ENCODE measurements around the gene LCN15.
"Not testable (repeated sequence)": the region's sequence is repeated elsewhere in the genome, so short reads cannot be mapped to it uniquely, and the experiment has no call there.

The LCN15 gene

DNA sequence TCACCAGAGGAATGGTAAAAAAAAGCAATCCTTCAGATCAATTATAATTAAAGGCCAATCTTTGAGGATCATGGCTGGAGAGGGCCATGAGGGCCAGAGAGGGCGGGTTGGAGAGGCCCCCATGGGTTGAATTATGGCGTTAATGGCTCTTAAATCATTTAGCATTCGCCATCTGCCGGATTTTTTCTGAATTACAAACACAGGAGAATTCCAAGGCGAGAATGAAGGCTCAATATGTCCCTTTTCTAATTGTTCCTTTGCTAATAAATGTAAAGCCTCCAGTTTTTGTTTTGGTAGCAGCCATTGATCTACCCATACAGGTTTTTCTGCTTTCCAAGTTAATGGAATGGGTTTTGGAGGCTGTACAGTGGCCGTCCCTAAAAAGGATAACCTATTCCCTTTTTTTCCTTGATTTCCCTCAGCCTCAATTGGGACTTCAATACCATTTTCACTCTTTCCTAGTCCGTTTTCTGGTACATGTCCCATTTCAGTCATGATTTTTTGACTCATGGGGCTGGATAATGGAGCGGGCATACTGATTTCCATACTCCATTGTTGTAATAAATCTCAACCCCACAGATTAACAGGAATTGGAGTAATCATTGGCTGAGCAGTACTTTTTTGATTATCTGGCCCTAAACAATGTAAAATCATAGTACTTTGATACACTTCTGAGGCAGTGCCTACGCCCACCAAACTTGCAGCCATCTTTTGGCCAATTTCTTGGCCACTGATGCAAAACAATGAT is 20.1 kb upstream of the LCN15 start:
- H3K4me3 ChIP-seq (ENCODE audit: low read length) = no peak overlapping the region
- H3K4me1 ChIP-seq (ENCODE audit: control insufficient read depth, insufficient read depth, low read length) = no peaks in the 10 kb centered on the region
- H3K4me2 ChIP-seq (ENCODE audit: low read length) = no peak overlapping the region
- no peaks in the 10 kb centered on the region for H3K9me3 ChIP-seq (replicated peaks; ENCODE audit: low read length)
- H3K36me3 ChIP-seq (ENCODE audit: insufficient read depth, low read length) = no peaks in the 10 kb centered on the region
- no peak overlapping the region for H3K9ac ChIP-seq (ENCODE audit: low read depth, low read length)
- H3K27me3 ChIP-seq (ENCODE audit: control insufficient read depth, insufficient read depth, low read length) = peaks cover 29% of the 10 kb centered on the region

DNA sequence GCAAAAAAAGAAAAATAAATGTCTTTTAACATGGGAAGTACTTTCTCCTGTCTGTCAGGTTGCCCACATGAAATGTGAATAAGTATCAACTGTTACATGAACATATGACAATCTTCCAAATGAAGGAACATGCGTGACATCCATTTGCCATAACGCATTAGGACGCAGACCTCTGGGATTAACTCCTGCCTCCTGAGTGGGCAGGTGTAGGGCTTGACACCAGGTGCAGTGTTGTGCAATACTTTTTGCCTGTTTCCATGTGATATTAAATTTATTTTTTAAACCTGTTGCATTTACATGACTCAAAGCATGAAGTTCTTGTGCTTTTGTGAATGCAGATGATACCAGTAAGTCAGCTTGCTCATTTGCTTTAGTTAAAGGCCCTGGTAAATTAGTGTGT is 18.1 kb upstream of the LCN15 start:
- no peaks in the 10 kb centered on the region for H3K9me3 ChIP-seq (replicated peaks; ENCODE audit: low read length)
- H3K9ac ChIP-seq (ENCODE audit: low read depth, low read length) = no peak overlapping the region

DNA sequence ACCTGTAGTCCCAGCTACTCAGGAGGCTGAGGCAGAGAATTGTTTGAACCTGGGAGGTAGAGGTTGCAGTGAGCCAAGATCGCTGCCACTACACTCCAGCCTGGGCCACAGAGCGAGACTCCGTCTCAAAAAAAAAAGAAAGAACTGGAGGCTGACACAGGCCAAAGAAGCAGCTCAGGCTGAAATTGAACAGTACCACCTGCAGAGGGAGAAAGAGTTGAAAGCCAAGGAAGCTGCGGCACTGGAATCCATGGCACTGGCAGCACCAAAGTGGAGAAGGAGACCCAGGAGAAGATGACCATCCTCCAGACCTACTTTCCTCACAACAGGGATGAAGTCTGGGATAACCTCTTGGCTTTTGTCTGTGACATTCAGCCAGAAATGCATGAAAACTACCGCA is 15.5 kb upstream of the LCN15 start:
- no peaks in the 10 kb centered on the region for H3K36me3 ChIP-seq (ENCODE audit: insufficient read depth, low read length)
- H3K9me3 ChIP-seq (replicated peaks; ENCODE audit: low read length) = no peaks in the 10 kb centered on the region
- peaks cover 47% of the 10 kb centered on the region for H3K27me3 ChIP-seq (ENCODE audit: control insufficient read depth, insufficient read depth, low read length)
- H3K9ac ChIP-seq (ENCODE audit: low read depth, low read length) = no peak overlapping the region
- H3K4me1 ChIP-seq (ENCODE audit: control insufficient read depth, insufficient read depth, low read length) = no peaks in the 10 kb centered on the region
- no peak overlapping the region for H3K4me3 ChIP-seq (ENCODE audit: low read length)
- no peak overlapping the region for H3K4me2 ChIP-seq (ENCODE audit: low read length)

More for the DNA sequence above, 18.1 kb upstream of the LCN15 start:
- H3K27me3 ChIP-seq (ENCODE audit: control insufficient read depth, insufficient read depth, low read length) = peaks cover 48% of the 10 kb centered on the region
- H3K4me2 ChIP-seq (ENCODE audit: low read length) = no peak overlapping the region
- H3K4me3 ChIP-seq (ENCODE audit: low read length) = no peak overlapping the region
- H3K4me1 ChIP-seq (ENCODE audit: control insufficient read depth, insufficient read depth, low read length) = no peaks in the 10 kb centered on the region
- no peaks in the 10 kb centered on the region for H3K36me3 ChIP-seq (ENCODE audit: insufficient read depth, low read length)

DNA sequence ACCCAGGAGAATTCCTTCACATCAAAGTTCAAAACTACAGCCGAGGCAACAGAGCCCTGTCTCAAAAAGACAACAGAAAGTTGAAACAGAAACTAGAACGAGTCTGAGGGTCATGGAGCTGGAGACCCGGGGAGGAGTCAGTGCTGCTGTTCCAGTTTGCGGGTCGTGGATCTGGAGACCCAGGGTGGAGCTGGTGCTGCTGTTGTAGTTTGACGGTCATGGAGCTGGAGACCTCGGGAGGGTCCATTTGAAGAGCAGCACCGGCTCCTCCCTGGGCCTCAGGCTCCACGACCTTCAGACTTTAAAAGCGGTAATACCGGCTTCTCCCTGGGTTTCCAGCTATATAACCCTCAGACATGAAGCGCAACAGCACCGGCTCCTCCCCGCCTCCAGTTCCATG is 13.0 kb upstream of the LCN15 start:
- no peak overlapping the region for H3K9ac ChIP-seq (ENCODE audit: low read depth, low read length)
- no peaks in the 10 kb centered on the region for H3K36me3 ChIP-seq (ENCODE audit: insufficient read depth, low read length)
- H3K4me3 ChIP-seq (ENCODE audit: low read length) = no peak overlapping the region
- peaks cover 45% of the 10 kb centered on the region for H3K27me3 ChIP-seq (ENCODE audit: control insufficient read depth, insufficient read depth, low read length)
- H3K9me3 ChIP-seq (replicated peaks; ENCODE audit: low read length) = peaks cover 2% of the 10 kb centered on the region
- H3K4me2 ChIP-seq (ENCODE audit: low read length) = no peak overlapping the region
- H3K4me1 ChIP-seq (ENCODE audit: control insufficient read depth, insufficient read depth, low read length) = no peaks in the 10 kb centered on the region

DNA sequence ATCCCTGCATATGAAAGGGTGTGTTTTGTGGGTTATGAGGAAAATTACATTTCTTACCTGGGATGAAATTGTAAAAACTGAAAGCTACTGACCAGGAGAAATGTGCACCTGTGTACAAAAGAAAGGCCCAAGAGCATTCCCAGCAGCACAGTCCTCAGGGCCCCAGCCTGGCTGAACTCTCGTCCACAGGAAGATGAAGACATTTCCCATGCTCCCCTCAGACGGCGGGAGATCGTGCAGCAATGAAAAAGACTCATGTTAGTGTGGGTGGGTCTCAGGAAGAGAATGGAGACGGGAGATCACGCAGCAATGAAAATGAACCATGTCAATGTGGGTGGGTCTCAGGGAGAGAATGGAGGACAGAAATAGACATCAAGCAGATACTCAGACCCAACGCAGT is 12.6 kb upstream of the LCN15 start:
- Histone ChIP-seq H3K9me3 (replicated peaks; ENCODE audit: low read length) (peaks cover 2% of the 10 kb centered on the region), H3K4me2 (ENCODE audit: low read length) (no peak overlapping the region), H3K27me3 (ENCODE audit: control insufficient read depth, insufficient read depth, low read length) (peaks cover 46% of the 10 kb centered on the region), H3K9ac (ENCODE audit: low read depth, low read length) (no peak overlapping the region), H3K4me3 (ENCODE audit: low read length) (no peak overlapping the region), H3K4me1 (ENCODE audit: control insufficient read depth, insufficient read depth, low read length) (no peaks in the 10 kb centered on the region), H3K36me3 (ENCODE audit: insufficient read depth, low read length) (no peaks in the 10 kb centered on the region)

DNA sequence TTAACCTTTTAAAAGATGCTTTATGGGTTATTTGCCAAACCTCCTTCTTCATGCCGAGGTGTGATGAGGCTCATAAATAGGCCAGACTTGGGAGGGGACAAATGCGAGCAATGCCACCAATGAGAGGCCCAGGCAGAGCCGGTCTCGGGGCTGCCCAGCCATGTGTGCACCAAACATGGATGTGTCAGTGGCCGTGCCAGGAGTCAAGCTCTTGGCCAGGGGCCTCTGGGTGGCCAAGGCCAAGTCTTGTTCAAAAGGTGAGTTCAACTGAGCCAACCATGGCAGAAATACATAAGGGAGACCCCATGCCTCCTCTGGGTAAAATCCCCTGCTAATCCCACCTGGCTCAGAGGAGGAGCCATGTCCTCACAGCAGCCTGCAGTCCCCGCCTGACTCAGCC is 10.9 kb upstream of the LCN15 start:
- Histone ChIP-seq H3K9ac (ENCODE audit: low read depth, low read length) (no peak overlapping the region), H3K4me3 (ENCODE audit: low read length) (no peak overlapping the region), H3K9me3 (replicated peaks; ENCODE audit: low read length) (peaks cover 2% of the 10 kb centered on the region), H3K27me3 (ENCODE audit: control insufficient read depth, insufficient read depth, low read length) (peaks cover 43% of the 10 kb centered on the region), H3K4me2 (ENCODE audit: low read length) (no peak overlapping the region), H3K4me1 (ENCODE audit: control insufficient read depth, insufficient read depth, low read length) (no peaks in the 10 kb centered on the region), H3K36me3 (ENCODE audit: insufficient read depth, low read length) (no peaks in the 10 kb centered on the region)

DNA sequence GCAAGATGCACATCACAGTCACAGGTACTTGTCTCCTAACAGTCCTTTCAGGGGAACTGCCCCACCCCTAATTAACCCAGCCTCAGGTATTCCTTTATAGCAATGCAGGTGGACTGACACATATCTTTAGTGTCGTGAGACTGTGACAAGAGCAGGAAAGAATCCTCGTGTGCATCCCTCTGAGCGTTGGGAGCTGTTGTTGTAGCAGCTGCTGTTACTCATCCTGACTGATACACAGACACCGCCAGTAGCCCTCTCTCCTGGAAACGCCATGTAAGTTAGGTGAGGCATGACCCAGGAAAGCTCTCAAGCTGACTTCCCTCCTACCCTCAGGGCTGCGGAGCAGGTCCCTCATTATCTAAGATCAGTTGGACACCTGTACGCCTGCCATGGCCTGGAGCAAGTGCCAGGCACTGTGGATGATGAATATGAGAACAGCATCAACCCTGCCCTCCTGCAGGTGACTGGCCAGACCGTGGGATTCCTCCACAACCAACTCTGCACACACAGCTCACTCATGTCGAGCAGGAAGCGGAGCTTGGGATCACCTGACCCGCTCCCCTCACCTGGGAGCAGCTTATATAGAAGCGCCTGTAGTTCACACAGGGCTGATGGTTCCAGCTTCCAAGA is 10.2 kb upstream of the LCN15 start:
- no peak overlapping the region for H3K9ac ChIP-seq (ENCODE audit: low read depth, low read length)
- no peaks in the 10 kb centered on the region for H3K4me1 ChIP-seq (ENCODE audit: control insufficient read depth, insufficient read depth, low read length)
- H3K9me3 ChIP-seq (replicated peaks; ENCODE audit: low read length) = peaks cover 2% of the 10 kb centered on the region
- no peak overlapping the region for H3K4me2 ChIP-seq (ENCODE audit: low read length)
- H3K36me3 ChIP-seq (ENCODE audit: insufficient read depth, low read length) = no peaks in the 10 kb centered on the region
- peaks cover 36% of the 10 kb centered on the region for H3K27me3 ChIP-seq (ENCODE audit: control insufficient read depth, insufficient read depth, low read length)
- H3K4me3 ChIP-seq (ENCODE audit: low read length) = no peak overlapping the region

DNA sequence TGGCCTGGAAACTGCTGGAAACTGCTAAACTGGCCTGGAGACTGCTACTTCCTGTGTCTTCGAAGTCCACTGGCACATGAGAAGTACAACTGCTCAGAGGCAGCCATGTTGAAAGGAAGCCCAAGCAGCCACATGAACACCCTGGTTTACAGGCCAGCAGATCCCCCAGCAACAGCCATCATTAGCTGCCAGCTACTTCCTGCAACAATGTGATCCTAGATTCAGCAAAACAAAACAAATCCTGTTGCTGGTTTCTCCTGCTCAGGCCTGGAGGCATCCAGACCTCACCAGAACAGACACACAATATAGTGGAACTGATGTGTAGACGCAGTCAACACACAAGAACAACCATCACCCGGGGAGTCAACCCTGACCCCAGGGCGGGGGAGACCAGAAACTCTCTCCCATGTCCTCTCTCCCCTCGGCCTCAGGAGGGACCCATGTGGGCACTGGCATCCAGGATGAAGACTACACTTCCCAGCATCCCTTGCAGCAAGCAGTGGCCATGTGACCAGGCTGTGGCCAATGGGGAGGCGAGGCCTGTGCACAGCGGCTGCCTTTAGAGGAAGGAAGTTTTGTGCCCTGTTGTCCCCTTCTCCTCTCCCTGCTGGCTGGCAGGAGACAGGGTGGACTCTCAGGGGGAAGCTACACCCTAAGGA is 9.2 kb upstream of the LCN15 start:
- H3K27me3 ChIP-seq (ENCODE audit: control insufficient read depth, insufficient read depth, low read length) = peaks cover 26% of the 10 kb centered on the region
- no peaks in the 10 kb centered on the region for H3K4me1 ChIP-seq (ENCODE audit: control insufficient read depth, insufficient read depth, low read length)
- no peak overlapping the region for H3K4me2 ChIP-seq (ENCODE audit: low read length)

DNA sequence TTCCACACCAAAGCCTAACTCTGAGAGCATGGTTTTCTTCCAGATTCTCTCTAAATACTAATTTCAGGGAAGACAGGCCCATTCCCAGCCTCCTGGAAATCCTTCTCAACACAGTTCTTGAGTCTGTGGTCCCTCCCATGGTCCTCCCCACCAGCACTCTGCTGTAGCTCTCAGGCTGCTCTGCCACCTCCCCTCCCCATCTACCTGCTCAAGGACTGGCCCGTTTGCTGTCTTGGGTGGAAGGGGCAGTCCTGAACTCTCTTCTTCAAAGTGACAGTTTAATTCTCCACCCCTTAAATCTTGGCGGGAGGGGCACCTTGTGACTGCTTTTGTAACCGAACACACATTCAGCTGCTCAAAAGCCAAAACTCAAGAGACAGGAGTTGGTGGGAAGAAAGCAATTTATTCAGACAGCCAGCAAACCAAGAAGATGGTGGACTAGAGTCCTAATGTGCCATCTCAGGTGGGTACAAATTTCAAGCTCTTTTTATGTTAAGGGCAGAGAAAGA is 7.6 kb upstream of the LCN15 start:
- Histone ChIP-seq H3K9ac (ENCODE audit: low read depth, low read length) (no peak overlapping the region), H3K4me2 (ENCODE audit: low read length) (no peak overlapping the region), H3K4me1 (ENCODE audit: control insufficient read depth, insufficient read depth, low read length) (no peaks in the 10 kb centered on the region), H3K9me3 (replicated peaks; ENCODE audit: low read length) (peaks cover 2% of the 10 kb centered on the region), H3K36me3 (ENCODE audit: insufficient read depth, low read length) (no peaks in the 10 kb centered on the region), H3K4me3 (ENCODE audit: low read length) (no peak overlapping the region), H3K27me3 (ENCODE audit: control insufficient read depth, insufficient read depth, low read length) (peaks cover 18% of the 10 kb centered on the region)

More for the DNA sequence above, 9.2 kb upstream of the LCN15 start:
- Histone ChIP-seq H3K4me3 (ENCODE audit: low read length) (no peak overlapping the region), H3K36me3 (ENCODE audit: insufficient read depth, low read length) (no peaks in the 10 kb centered on the region), H3K9ac (ENCODE audit: low read depth, low read length) (no peak overlapping the region), H3K9me3 (replicated peaks; ENCODE audit: low read length) (peaks cover 2% of the 10 kb centered on the region)

DNA sequence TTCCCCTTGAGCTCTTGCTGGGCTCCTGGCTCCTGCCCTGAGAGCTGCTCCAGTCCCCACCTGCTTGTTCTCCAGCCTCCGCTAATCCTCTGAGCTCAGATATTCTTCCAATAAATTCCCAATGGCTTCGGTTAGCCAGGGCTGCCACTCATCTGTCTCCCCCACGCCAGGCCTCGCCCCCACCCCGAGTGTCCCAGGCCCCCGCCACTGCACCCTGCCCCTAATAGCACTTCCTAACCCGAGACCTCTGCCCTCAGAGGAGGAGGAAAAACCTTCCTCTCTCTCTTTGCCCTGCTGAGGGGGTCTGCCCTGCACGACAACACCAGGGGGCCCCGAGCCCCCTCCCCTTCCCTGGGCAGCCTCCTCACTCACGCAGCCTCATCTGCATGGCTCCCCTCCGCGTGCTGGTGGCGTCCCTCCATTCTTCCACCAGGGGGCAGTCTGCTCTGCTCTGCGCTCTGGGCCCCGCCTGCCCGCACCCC is 5.4 kb upstream of the LCN15 start:
- Histone ChIP-seq H3K4me3 (ENCODE audit: low read length) (no peak overlapping the region), H3K27me3 (ENCODE audit: control insufficient read depth, insufficient read depth, low read length) (peaks cover 15% of the 10 kb centered on the region), H3K9ac (ENCODE audit: low read depth, low read length) (no peak overlapping the region), H3K9me3 (replicated peaks; ENCODE audit: low read length) (peaks cover 2% of the 10 kb centered on the region), H3K4me1 (ENCODE audit: control insufficient read depth, insufficient read depth, low read length) (no peaks in the 10 kb centered on the region), H3K4me2 (ENCODE audit: low read length) (no peak overlapping the region), H3K36me3 (ENCODE audit: insufficient read depth, low read length) (no peaks in the 10 kb centered on the region)

DNA sequence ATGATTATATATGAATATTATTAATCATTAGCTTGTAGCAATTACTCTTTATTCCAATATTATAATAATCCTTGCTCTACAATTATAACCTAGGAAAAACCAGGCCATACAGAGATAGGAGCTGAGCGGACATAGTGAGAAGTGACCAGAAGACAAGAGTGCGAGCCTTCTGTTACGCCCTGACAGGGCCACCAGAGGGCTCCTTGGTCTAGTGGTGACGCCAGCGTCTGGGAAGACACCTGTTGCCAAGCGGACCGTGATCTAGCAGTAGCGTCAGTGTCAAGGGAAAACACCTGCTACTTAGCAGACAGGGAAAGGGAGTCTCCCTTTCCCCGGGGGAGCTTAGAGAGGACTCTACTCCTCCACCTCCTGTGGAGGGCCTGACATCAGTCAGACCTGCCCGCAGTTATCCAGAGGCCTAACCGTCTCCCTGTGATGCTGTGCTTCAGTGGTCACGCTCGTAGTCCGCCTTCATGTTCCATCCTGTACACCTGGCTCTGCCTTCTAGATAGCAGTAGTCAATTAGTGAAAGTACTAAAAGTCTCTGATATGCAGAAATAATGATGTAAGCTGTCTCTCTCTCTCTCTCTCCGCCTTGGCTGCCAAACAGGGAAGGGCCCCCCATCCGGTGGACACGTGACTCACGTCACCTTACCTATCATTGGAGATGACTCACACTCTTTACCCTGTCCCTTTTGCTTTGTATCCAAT is 2.2 kb upstream of the LCN15 start:
- H3K27me3 ChIP-seq (ENCODE audit: control insufficient read depth, insufficient read depth, low read length) = peaks cover 21% of the 10 kb centered on the region
- H3K9me3 ChIP-seq (replicated peaks; ENCODE audit: low read length); H3K4me2 ChIP-seq (ENCODE audit: low read length); H3K4me3 ChIP-seq (ENCODE audit: low read length); H3K4me1 ChIP-seq (ENCODE audit: control insufficient read depth, insufficient read depth, low read length); H3K9ac ChIP-seq (ENCODE audit: low read depth, low read length); H3K36me3 ChIP-seq (ENCODE audit: insufficient read depth, low read length): not testable (repeated sequence)
